ENCODE results near the gene FBXO22.
"Not testable (repeated sequence)": the region's sequence is repeated elsewhere in the genome, so short reads cannot be mapped to it uniquely, and the experiment has no call there.

The FBXO22 gene

GRCh38 chr15:75981149-75981815 lies 77.6 kb downstream of the FBXO22 start:
- TF ChIP-seq ZNF274 (IDR thresholded peaks at IDR 0.05; ENCODE audit: low read depth, low read length): no peak
- H3K4me3 ChIP-seq (ENCODE audit: low read length): no peak overlapping the region

- H3K4me3 ChIP-seq (ENCODE audit: low read length): no peak overlapping the region
- no peak for TF ChIP-seq ZNF274 (IDR thresholded peaks at IDR 0.05; ENCODE audit: low read depth, low read length)
Measured at GRCh38 chr15:75982468-75982867, 78.8 kb downstream of the FBXO22 start.

GRCh38 chr15:75984706-75985105 lies 81.0 kb downstream of the FBXO22 start:
- H3K4me3 ChIP-seq (ENCODE audit: low read length): not testable (repeated sequence)

- no peak for TF ChIP-seq ZNF274 (IDR thresholded peaks at IDR 0.05; ENCODE audit: low read depth, low read length)
- no peak overlapping the region for H3K4me3 ChIP-seq (ENCODE audit: low read length)
Measured at GRCh38 chr15:75985971-75986370, 82.3 kb downstream of the FBXO22 start.

- TF ChIP-seq ZNF274 (IDR thresholded peaks at IDR 0.05; ENCODE audit: low read depth, low read length): no peak
Measured at GRCh38 chr15:75989045-75989444, 85.4 kb downstream of the FBXO22 start.

GRCh38 chr15:75989875-75990274 lies 86.2 kb downstream of the FBXO22 start:
- no peak overlapping the region for H3K4me3 ChIP-seq (ENCODE audit: low read length)
- no peak for TF ChIP-seq ZNF274 (IDR thresholded peaks at IDR 0.05; ENCODE audit: low read depth, low read length)

More at GRCh38 chr15:75989045-75989444, 85.4 kb downstream of the FBXO22 start:
- H3K4me3 ChIP-seq (ENCODE audit: low read length): no peak overlapping the region
